NCI-H1092 treated with DMSO at 0.1 percent for 48 hours (cell line): ENCODE data around the gene MYOG.

ENCODE experiments used
- DNase-seq: peaks from one replicate; lab custom pipeline; 2025; lab: John Stamatoyannopoulos, UW

The MYOG gene

DNA sequence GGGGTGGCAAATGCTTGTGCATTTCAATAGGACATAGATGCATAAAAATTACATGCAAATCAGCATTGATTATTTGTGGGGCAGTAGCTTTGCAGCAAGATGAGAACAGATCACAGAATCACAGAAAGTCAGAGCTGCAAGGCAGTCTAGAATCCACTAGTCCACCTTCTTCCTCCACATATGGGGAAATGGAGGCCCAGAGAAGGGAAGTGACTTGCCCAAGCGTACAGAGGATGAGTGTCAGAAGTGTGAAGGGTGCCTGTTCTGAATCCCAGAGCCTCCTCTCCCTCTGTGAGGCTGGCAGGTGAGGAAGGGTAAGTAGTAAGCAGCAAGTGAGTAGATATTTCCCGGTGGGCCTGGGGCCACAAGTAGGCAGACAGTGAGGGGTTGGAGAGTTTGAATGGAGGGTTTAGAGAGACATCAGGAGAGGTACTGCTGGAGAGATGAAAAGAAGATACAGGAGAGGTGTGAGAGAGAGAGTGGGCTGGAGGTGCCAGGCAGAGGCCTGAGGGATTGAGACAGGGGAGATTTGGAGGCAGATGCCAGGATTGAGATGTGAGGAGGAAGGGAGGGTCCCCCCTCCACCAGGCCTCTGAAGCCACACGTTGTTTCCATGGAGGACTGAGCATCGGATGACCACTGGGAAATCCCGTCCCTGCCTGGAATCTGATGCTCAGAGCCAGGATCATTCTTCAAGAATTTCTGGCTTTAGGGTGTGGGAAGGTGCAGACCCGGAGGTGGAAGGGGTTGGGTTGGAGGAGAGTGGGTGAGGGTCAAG is 4.8 kb upstream of the MYOG start:
- DNase-seq: no peak

- DNase-seq: no peak
These were observed 3.8 kb upstream of the MYOG start for GRCh38 chr1:203089651-203090045.

- DNase-seq: no peak
These were observed 3.3 kb upstream of the MYOG start for GRCh38 chr1:203089001-203089650.

DNA sequence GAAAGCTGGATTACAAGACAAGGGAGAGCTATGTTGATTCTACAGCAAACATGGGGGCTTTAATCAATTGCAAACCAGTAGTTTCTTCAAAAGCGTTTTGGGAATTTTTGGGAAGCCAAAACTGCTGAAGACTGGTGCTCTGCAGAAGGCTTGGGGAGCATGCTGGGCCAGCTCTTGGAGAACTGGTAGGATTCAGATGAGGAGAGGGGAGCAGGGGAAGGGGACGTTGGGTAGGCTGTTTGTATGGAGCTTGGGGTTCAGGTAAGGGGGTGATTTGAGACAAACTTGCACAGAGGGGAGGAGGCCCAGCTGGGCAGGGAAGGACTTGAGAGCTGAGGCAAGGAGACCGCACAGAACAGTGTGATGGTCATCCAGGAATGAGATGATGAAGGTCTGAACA is 2.6 kb upstream of the MYOG start:
- DNase-seq: no peak

GRCh38 chr1:203086992-203087763 is 1.4 kb upstream of the MYOG start:
- no peak for DNase-seq

GRCh38 chr1:203084588-203085527 is 954 bp downstream of the MYOG start:
- no peak for DNase-seq

- DNase-seq: no peak
These were observed 2.3 kb downstream of the MYOG start for GRCh38 chr1:203083463-203083921.

- no peak for DNase-seq
These were observed 3.0 kb downstream of the MYOG start for GRCh38 chr1:203082571-203083462.

- DNase-seq: no peak
These were observed 3.6 kb downstream of the MYOG start for GRCh38 chr1:203082231-203082505.

- no peak for DNase-seq
These were observed 4.2 kb downstream of the MYOG start for GRCh38 chr1:203081465-203082230.

GRCh38 chr1:203080456-203080855 is 5.4 kb downstream of the MYOG start:
- no peak for DNase-seq

DNA sequence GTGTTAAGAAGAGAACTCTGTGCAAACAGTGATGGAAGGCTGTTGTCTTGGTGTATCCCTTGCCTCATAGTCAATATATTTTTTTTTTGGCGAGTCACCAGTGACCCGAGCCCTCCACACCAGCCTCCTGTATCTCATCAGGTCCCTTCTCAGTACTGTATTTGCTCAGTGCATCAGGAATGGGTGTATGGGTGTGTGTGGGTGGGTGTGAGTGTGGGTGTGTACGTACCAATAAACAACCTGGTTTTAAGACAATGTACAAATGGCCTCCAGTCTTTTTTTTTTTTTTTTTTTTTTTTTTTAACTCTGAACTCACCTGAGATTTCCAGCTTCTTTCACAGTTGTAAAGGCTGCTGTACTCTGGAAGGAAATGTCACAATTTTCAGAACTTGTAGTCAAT is 7.3 kb downstream of the MYOG start:
- DNase-seq: no peak

- no peak for DNase-seq
These were observed 7.9 kb downstream of the MYOG start for GRCh38 chr1:203077956-203078355.

GRCh38 chr1:203077367-203077766 is 8.4 kb downstream of the MYOG start:
- no peak for DNase-seq

DNA sequence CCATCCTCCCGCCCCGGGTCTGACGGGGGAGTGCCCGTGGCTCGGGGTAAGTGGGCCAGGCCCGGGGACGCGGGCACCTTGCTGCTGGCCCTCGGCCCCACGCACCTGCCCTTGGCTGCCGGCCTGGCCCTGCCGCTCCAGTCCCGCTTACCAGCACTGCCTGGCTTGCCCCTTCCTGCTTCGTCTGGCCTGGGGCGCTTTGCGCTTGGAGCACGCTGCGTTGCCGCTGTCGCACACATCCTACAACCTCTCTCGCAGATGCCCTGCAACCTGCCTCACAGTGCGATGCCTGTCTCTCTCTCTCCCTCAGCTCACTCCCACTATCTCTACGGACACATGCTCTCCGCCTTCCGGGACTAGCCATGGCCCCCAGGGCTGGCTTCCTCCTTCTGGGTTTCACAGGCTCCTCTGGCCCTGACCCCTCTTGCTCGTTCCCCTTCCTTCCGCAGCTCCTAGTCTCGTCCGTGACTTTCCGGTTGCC is 9.7 kb downstream of the MYOG start:
- no peak for DNase-seq

DNA sequence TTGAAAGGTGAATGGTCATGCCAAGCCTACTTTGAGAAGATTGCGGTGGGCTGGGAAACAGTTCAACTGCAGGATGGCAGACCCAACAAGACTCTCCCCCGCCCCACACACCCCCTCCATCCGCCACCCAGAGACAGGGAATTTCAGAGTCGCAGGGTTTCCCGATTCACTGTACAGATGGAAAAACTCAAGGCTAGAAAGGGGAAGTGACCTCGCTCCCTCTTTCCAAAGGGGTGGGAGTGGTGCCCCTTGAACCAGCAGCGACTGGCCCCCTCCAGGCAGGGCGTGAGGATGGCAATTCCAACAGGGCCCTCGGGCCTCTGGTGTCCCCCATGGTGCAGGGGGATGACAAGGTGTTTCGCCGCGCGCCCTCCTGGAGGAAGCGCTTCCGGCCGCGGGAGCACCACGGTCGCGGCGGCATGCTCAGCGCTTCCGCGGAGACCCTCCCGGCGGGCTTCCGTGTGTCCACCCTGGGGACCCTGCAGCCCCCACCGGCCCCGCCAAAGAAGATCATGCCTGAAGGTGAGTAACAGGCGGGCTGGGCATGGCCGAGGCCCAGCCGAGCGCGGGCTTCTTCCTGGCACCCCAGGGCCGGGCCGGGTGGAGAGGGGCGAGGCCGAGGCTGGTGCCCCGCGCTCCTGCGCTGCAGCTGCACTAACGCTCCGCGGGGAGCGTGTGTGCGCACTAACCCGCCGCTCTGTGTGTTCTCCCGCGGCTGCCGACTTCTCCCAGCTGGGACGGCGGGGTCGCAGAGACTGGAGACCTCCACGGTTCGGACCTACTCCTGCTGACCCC is 10.4 kb downstream of the MYOG start:
- no peak for DNase-seq

DNA sequence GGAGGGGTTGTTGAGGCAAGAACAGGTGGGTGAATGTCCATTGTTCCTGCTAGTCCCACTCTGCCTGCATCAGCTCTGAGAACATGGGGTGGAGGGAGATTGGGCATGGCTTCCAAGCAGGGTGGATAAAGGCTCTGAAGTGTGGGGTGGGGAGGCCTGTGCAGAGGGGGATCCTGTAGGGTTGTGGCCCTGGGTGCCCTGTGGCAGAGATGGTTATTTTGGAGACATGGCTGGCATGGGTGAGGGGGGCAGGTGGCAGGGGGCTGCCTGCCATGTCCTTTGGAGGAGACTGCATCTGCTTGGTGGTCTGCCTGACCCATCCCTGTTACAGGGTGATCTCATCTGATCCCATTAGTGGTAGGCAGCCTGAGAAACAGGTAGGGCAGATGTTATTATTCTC is 11.2 kb downstream of the MYOG start:
- no peak for DNase-seq

DNA sequence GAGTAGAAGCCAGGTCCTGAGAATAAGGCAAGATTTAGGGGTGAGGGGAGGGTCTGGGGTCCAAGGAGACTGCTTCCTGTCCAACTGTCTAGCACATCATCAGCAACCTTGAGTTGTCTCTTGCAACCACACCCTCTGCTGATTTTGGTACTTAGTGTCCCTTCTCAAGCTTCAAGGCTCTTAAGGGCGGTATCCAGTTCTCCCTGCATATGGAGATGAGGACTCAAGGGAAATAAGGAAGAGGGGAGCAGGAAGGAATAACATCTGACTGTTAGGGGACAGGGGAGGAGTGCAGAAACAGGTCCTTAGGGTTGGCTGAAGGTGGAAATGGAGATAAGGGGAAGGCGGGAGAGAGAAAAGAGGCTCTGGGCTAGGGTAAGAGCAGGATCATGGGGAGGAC is 12.3 kb downstream of the MYOG start:
- DNase-seq: no peak

DNA sequence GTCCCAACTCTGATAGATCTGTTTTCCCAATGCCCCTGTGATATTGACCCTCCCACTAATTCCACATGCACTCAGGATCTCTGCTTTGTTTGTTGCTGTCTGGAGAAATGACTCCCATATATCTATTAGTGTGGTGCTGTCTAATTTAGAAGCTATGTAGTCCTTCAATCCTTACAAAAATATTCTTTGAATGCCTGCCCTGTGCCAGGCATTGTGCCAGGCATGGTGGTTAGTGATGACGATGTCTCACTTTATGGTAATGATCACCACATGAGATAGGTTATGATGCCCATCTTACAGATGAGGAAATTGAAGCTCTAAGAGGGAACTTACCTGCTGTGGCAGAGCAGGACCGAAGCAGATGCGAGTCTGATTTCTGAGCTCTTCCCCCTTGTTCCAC is 12.9 kb downstream of the MYOG start:
- DNase-seq: no peak
